UCSD-AML1 (cell line): ENCODE measurements around the gene GAB2.
A peak's percentile ranks its signal among the peaks of the same experiment; 100 is the strongest.
"Not testable (repeated sequence)": the region's sequence is repeated elsewhere in the genome, so short reads cannot be mapped to it uniquely, and the experiment has no call there.

Experiments
- DNase-seq: peaks from one replicate; lab custom pipeline; 2025; ENCODE audit not compliant: unreplicated experiment; lab: John Stamatoyannopoulos, UW

Gene GAB2

DNA sequence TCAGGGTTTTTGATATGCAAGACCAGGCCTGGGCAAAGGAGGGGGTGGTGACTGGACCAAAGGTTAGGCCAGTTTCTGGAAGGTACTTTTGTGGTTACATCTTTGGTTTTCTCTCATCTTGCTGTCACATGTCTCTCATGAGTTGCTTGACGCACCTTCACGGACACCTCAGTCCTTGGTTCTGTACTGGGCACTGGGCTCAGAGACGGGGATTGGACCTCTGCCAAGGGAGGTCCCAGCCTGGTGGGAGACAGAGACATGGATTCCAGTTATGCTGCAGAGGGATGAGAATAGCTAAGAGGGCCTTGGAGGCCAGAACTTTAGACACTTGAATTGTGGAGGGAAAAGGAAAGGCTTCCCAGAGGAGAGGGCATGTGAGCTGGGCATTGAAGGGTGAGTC lies 227.2 kb downstream of the GAB2 start:
- DNase-seq, result no peak

DNA sequence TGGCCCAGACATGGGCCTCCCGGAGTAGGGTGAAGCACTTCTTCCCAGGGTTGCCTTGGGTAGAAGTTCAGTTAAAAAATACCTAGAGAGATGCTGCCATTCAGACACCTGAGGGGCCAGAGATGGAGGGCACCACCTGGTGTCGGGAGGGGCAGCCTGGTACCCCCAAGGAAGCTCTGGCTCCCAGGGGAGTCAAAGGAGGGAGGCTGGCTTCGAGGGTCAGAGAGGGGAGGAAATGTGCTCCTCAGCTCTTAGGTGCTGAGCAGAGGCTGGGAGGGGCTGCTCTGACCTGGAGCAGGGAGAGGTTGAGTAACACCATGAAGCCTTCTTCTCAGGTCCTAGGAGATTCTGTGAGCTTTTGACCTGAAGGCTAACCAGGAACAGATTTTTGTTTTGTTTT lies 227.8 kb downstream of the GAB2 start:
- no peak for DNase-seq

DNA sequence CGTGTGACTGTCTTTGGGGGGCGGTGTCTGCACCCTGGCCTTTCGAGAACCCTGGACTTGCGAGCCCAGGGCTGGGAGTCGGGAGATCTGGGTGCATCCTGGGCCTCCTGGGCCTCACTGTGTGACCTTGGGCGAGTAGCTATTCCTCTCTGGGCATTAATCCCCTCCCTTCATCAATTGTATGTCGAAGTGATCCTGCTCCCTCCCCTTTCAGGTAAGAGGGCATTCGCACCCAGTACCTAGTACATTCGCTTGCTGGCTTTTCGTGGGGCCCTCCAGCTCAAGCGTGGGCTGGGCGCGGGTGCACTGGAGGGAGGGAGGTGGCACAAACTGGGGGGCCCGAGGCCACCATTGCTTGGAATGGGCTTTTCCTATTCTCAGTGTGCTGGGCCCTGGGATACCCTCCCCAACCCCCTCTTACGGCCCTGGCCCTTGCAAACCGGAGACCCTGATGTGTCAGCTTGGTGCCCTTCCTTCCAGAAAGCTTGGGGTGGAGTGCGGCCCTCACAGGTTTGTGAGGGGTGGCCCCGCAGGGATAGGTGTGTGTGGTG lies 228.4 kb downstream of the GAB2 start:
- no peak for DNase-seq

DNA sequence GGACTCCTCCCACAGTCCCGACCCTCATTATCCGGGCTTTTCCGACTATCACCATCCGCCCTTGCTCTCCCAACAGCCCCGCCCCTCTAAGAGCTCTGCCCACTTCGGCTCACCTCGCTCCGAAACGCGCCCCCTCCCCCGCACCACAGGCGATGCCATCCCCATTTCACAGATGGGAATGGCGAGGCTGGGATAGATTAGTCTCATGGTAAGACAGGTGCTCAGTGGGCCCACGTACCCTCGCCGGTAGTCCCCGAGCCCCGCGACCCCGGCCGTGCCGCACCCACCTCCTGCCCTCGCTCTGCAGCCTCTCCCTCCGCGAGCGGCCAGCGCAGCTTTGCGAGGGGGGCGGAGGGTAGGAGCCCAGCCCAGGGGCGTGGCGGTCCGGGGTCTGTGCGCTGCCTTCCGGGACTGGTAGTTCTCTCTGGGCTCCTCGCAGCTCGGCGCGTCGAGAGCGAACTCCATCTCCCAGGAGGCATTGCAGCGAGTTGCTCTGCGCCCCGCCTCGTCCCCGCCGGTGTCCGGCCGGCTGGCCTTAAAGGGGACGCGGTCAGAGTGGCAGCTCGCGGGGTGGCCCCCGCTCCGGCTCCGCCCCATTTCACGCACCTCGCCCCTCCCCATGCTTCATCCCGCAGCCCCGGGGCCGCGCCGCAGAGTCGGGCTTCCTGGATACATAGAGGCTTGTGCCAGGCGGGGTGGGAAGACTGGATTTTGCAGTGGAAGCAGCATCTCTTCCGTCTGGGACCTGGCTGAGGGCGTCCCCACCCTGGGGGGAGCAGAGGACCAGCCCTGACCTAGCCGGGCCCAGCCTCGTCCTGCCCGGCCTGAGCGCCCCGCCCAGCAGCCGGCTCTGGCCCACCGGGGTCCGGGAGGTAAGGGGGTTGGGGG lies 229.1 kb downstream of the GAB2 start, which contains the start of the genes KCTD21 and USP35:
TSS of gene KCTD21 (minus strand) at position 341 of the 888 bp plus-strand sequence. CDS start 14,072 bp downstream, outside the sequence.
TSS of gene USP35 (plus strand) at position 634 of the 888 bp plus-strand sequence. CDS start 7,327 bp downstream, outside the sequence.
- DNase-seq, result peak; percentile 97

DNA sequence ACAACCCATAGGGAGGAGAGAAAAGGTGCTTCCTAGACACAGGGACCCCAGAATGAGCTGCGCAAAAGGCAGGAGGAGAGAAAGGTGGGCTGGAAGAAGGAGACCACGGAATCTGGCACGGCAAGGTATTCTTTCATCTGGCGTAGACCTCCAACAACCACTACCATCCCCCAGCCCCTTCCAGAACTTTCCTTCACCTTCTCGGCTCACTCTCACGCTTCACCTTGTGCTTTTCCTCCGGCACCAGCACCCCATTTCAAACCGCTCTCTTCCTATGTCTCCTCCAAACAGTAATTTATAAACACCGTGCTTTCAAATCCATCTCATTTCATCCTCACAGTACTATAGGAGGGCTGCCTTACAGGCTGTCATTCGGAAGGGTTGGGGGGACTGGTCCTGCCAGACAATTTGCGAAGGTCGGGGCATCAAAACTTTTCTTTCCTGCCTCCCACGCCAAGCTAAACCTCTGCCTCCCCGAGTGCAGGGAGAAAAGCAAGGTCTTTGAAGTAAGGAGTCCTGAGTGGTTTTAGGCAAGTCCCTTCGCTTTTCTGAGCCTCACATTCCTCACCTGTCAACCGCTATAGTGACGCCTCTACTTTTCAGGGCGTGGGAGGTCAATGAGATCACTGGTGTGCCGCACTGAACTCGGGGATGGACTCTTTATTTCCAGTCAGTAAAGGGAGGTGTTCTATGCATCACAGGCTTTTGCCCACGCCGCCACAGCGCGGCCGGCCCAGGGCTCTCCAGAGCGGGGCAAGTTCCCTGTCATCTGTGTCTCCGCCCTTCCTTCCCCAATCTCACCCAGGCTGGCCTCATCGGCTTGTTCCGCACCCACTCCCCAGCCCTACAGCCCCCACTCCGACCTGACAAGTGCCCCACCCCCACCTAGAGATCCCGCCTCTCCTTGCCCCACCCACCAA lies 230.0 kb downstream of the GAB2 start:
- no peak for DNase-seq

DNA sequence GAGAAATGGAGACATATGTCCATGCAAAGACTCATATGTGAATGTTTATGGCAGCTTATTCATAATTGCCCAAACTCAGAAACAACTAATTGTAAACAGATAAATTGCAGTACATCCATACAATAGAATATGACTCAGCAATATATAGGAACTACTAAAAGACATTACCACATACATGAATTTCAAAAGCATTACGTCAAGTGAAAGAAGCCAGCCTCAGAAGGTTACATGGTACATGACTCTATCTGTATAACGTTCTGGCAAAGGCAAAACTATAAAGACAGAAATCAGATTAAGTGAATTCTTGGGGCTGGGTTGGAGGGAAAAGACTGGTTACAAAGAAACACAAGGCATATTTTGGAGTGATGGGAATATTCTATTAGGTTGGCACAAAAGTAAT lies 236.4 kb downstream of the GAB2 start:
- DNase-seq, result no peak

DNA sequence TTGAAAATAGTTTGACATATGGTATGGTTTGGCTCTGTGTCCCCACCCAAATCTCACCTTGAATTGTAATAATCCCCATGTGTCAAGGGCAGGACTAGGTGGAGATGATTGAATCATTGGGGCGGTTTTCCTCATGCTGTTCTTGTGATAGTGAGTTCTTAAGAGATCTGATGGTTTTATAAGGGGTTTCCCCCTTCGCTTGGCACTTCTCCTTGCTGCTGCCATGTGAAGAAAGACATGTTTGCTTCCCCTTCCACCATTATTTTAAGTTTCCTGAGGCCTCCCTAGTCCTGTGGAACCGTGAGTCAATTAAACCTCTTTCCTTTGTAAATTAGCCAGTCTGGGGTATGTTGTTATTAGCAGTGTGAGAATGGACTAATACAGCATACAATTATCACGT lies 236.9 kb downstream of the GAB2 start:
- no peak for DNase-seq

DNA sequence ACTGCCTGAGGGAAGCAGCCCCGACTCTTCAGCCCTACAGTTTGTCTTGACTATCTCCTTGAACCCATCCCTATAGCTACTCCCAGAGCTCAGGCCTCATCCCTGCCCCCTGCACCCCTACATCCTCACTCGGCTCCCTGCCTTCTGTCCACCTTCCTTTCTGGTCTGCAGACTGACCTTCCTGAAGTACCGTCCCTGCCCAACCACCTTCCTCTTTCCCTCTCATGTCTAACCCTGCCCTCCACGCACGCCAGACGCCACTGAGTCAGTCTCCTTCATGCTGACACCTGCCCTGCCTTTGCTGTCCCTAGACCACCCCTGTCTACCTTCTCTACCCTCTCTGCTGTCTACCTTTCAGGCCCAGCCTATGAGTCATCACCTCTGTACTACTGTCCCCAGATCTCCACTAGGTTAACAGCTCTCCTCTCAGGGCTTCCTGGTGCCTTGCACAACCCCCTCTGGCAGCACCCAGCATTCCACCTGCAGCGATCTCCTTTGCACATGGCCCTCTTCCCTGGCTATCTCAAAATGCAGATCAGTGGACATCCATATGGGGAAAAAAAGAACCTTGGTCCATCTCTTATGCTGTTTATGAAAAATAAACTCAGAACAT lies 238.1 kb downstream of the GAB2 start:
- no peak for DNase-seq

DNA sequence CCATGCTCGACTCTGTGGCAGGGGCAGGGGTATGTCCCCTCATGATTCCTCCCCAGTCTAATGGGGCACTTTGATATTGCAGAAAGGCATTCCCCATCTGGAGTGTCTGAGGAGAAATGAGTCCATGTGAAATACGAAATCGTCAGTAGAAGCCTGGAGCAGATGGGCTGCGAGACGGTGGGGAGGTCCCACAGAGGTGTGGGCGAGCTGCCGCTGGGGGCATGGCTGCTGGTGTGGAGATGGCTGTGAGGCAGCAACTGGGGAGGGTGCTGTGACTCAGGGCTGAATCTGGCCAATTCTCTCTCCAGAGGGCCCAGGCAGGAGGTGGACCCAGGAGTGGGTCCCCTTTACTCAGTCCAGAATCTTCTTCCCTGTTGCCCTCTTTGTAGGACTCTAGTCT lies 240.4 kb downstream of the GAB2 start:
- no peak for DNase-seq

DNA sequence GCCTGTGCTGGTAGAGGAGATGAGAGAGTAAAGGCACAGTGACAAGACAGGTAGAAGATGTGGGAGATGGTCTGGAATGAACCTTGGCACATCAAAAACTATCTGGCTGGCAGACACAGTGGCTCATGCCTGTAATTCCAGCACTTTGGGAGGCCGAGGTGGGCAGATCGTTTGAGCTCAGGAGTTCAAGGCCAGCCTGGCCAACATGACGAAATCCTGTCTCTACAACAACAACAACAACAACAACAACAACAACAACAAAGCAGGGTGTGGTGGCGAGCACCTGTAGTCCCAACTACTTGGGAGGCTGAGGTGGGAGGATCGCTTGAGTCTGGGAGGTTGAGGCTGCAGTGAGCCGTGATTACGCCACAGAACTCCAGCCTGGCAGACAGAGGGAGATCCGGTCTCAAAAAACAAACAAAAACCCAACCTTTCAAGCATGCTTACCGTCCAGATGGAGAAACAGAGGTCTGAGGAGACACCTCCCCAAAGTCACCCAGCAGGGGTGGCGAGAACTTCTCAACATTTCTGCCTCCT lies 240.9 kb downstream of the GAB2 start:
- DNase-seq, result no peak

DNA sequence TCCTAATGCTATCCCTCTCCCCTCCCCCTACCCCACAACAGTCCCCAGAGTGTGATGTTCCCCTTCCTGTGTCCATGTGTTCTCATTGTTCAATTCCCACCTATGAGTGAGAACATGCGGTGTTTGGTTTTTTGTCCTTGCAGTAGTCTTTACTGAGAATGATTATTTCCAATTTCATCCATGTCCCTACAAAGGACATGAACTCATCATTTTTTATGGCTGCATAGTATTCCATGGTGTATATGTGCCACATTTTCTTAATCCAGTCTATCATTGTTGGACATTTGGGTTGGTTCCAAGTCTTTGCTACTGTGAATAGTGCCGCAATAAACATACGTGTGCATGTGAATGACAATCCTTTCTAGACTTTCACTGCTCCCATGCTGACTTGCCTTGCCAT lies 241.8 kb downstream of the GAB2 start:
- not testable (repeated sequence) for DNase-seq

DNA sequence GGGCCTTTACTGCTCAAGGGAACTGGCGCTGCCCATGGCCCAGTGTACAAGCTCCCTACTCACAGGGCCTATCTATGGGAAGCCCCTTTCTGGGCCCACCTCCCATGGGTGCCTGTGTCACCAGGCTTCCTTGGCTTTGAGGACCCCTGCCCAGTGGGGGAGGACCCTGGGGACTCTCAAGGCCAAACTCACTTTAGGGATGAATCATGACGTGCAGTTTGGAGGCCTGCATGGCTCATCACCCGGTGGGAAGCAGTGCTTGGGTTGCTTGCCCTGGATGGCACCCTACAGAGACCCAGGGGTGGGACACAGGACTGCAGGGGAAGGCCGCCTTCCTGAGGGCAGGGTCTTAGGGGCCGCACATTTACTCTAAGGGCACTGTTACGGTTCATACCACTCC lies 245.7 kb downstream of the GAB2 start:
- DNase-seq, result no peak

DNA sequence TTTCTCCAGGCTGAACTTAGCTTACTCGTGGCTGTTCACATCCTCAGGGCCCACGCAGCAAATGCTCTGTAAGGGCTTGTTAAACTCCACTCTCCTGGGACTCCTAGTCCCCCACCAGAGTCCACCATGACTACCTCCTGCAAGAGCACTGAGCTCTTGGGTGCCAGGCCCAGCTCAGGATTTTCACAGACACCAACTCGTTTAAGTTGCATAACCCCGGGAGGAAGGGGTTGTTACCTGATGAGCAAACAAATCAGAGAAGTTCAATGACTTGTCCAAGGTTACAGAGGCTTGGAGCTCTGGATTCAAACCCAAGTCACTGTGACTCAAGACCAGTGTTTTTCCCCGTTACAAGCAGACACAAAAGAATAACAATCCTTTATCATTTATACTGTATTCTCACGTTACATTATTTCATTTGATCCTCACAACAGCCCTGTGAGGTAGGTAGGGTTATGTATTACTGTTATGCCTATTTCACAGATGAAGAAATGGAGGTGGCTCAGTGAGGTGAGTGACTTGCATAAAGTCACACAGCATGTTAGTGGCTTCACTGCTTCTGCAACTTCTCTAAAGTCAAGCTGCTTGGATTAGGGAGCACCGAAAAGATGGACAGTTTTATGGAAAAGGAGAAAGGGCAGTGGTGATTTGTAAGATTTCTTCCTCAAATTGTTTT lies 246.6 kb downstream of the GAB2 start:
- DNase-seq, result no peak

DNA sequence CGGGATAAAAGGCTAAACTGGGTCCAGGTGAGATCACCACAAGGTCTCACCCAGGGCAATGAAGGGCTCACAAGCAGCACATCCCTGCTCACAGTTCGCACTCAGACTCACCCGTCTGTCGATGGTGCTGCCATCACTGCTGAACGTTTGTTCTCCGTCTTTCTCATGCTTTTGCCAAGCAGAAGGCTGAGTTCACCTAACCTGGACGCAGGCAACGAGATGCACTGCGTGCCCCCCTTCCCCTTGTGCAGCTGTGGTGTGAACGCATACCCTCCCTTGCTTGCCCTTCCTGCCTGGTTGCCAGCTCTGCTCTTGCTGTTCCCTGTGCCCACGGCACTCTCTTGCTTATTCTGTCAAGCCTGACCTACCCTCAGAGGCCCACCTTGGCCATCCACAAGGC lies 247.2 kb downstream of the GAB2 start:
- DNase-seq, result no peak

DNA sequence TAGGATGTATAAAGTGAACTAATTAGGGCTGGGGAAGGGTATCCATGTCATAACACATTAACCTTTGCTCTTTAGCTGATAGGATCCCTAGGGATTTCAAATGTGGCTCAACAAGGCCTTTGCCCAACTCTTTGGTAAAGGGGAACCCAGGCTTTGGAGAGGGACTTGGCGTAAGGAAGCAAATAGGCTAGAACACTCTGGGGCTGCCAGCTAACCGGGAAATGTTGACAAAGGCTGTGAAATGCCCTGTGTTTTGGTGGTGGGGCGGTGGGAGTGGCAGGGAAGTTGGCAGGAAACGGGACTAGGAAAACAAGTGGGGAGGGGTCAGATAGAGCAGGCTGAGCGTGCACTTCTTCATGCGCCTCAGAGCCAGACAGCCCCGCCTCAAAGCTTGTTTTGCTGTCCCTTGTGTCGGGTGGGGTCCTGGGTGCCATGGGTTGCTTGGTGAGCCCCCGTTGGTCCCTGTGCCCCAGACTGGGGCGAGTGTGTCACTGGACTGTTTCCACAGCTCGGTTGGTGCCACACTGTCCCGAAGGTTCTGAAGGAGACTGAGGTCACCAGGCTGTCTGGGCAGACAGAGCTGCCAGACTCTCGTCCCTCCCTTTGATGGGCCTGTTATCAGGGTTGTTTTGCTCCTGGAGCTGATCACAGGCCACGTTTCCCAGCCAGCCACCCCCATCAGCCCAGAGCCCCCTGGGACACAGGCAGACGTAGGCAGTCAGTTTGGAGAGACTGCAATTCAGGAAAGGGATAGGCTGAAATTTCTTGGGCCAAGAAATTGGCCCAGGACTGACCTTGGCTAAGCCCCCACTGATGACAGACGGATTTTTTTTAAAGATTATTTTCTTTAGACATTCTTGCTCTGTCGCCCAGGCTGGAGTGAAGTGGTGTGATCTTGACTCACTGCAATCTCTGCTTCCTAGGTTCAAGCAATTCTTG lies 248.8 kb downstream of the GAB2 start:
- DNase-seq, result no peak

DNA sequence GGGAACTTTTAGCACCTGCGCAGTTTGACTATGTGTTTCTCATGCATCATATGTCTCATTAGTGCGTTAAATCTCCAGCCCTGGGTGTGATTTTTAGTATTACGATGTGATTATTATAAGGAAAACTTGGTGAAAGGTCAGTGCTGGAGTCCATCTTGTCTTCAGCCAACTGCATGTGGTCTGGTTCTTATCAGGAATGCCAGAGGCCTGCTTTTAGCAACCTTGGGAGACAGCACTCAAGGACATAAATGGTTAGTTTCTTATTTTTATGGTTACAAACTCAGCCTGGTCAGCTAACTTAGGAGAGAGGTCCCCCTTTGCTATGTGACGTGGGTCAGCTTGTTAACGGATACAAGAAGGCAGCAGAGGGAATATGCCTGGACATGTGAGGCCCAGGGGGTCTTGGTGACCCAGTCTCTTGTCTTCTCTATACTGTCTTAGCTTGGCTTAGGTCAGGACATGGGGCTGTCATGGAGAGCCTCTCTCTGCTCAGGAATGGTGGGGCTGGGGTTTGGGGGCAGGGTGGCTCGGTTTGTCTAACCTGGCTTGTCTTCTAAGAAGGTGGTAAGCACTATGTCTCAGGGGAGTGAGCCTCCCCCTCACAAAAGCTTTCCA lies 250.7 kb downstream of the GAB2 start:
- no peak for DNase-seq
